Prostate gland (tissue), 2 donors: Measurements from ENCODE around the gene EPB41L1. TPM values are rescaled to one million over a fixed set of nuclear protein-coding genes. Genes with fewer than 3 reads are reported as not detected.
A peak's percentile ranks its signal among the peaks of the same experiment; 100 is the strongest.

ENCODE experiments used
- DNase-seq: peaks from one replicate; pipeline ENCODE4 v3.0.0-alpha.2; 2019; ENCODE audit warnings: low spot score
- H3K27ac ChIP-seq, 2 donors: fragments of 200-600 bp; sonication (generic); 2 replicates each; pipeline ENCODE4 v1.5.1; 2017 to 2019
- H3K27me3 ChIP-seq: fragments of 200-600 bp; sonication (generic); replicated peaks from 2 replicates; pipeline ENCODE4 v1.5.1; 2019; ENCODE audit not compliant: insufficient read depth
- H3K36me3 ChIP-seq, 2 donors: fragments of 200-600 bp; sonication (generic); 1 replicate in 1 of 2; 2 replicates in 1 of 2; pipeline versions ENCODE4 v1.5.1 to v1.8.1; 2017 to 2019
- H3K4me1 ChIP-seq: fragments of 200-600 bp; sonication (generic); replicated peaks from 2 replicates; pipeline ENCODE4 v1.5.1; 2019
- H3K4me3 ChIP-seq, 2 donors: fragments of 200-600 bp; sonication (generic); 2 replicates each; pipeline ENCODE4 v1.5.1; 2017 to 2019
- H3K9me3 ChIP-seq: fragments of 200-600 bp; sonication (generic); 2 replicates; pipeline ENCODE4 v1.5.1; 2017
- POLR2A ChIP-seq: fragments of 450-650 bp; IDR thresholded peaks from one replicate; pipeline ENCODE4 v1.6.1; 2016; ENCODE audit warnings: antibody characterized with exemption, mild to moderate bottlenecking
- POLR2AphosphoS5 ChIP-seq: sonication (generic); formaldehyde crosslinking; IDR thresholded peaks from one replicate; pipeline ENCODE4 v1.6.1; 2017; ENCODE audit warnings: antibody characterized with exemption
- WGBS: methylation state at CpG from one replicate; pipeline ENCODE4 v1.1.5; 2018; 5-methylcytosine and 5-hydroxymethylcytosine counted together
- intact Hi-C: fragments of 100-400 bp; cut with DNase I; formaldehyde crosslinking; loops from one replicate; pipeline ENCODE4 v1.14.2; 2022
- total RNA-seq, 2 donors: library from RNA; depleted of rRNA; stranded (reverse); fragments of >200 nt; gene quantifications; one replicate each; pipeline ENCODE4 v1.1.0, GENCODE V29; 2016
- TF ChIP-seq, protein P1 (sequence below), 4 experiments: fragments of 200-600 bp in 2 of 4; fragments of 450-650 bp in 2 of 4; sonication (generic) in 2 of 4; IDR thresholded peaks; 1 replicate in 3 of 4; 2 replicates in 1 of 4; pipeline ENCODE4 v1.5.1; 2016 to 2019; ENCODE audit warnings: antibody characterized with exemption in 4 of 4, mild to moderate bottlenecking in 2 of 4, moderate library complexity in 2 of 4

EPB41L1 gene
- total RNA-seq, 2 donors from 2014 or later = 27.7 to 91.1 TPM

DNA sequence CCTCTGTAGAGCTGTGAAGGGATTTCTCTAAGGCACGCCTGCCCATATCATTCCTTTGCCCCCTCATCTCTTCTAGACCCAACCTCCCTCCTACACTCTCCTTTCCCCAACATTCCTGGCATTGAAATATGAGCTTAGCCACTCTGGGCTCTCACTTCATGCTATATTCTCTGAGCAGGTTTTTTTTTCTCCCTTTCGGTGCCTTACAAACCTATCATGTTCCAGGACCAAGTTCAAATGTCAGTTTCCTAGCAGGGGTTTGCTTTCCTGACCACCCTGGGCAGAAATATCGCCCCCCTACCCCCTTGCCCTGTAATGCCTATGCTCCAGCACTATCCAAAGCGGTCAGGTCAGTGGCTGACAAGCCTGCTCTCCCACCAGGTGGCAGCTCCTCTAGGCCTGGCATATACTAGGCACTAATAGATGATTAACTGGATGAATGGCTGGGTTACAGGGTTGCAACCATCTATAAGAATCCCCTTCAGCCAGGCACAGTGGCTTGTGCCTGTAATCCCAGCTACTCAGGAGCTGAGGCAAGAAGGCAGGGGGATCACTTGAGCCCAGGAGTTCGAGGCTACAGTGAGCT lies 56.0 kb downstream of the EPB41L1 start:
- Histone ChIP-seq H3K27ac (no peak overlapping the region), H3K27me3 (no peaks in the 10 kb centered on the region), H3K4me3 (no peak overlapping the region), H3K36me3 (no peaks in the 10 kb centered on the region), H3K4me1 (no peaks in the 10 kb centered on the region), H3K9me3 (no peaks in the 10 kb centered on the region)
- 70% methylated on average over 5 of the region's 5 CpGs for WGBS
- DNase-seq = no peak
- intact Hi-C loops = no loop called here
- TF ChIP-seq POLR2AphosphoS5 (no peak), POLR2A (no peak)
- TF ChIP-seq, protein P1, sequence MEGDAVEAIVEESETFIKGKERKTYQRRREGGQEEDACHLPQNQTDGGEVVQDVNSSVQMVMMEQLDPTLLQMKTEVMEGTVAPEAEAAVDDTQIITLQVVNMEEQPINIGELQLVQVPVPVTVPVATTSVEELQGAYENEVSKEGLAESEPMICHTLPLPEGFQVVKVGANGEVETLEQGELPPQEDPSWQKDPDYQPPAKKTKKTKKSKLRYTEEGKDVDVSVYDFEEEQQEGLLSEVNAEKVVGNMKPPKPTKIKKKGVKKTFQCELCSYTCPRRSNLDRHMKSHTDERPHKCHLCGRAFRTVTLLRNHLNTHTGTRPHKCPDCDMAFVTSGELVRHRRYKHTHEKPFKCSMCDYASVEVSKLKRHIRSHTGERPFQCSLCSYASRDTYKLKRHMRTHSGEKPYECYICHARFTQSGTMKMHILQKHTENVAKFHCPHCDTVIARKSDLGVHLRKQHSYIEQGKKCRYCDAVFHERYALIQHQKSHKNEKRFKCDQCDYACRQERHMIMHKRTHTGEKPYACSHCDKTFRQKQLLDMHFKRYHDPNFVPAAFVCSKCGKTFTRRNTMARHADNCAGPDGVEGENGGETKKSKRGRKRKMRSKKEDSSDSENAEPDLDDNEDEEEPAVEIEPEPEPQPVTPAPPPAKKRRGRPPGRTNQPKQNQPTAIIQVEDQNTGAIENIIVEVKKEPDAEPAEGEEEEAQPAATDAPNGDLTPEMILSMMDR (IDR thresholded peaks at IDR 0.05) = no peak

DNA sequence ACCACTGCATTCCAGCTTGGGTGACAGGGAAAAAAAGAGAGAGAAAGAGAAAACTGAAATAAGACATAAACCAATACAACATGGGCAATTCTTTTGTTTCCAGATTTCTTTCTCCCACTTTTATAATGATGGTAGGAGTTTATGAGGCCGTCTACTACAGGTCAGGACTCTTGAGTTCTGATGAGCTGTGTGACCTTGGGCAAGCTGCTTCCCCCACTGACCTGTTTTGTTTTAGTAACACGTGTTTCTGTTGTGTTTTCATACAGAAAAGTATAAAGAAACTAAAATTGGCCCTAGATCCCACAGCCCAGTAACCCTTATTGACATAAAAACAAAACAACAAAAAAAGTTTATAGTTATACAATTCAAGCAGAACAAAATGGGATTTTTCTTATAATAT lies 58.8 kb downstream of the EPB41L1 start:
- Histone ChIP-seq H3K4me1 (no peaks in the 10 kb centered on the region), H3K27me3 (no peaks in the 10 kb centered on the region), H3K27ac (no peak overlapping the region), H3K4me3 (no peak overlapping the region), H3K9me3 (no peaks in the 10 kb centered on the region), H3K36me3 (no peaks in the 10 kb centered on the region)
- no peak for DNase-seq
- 68% methylated on average over 2 of the region's 2 CpGs for WGBS
- intact Hi-C loops = no loop called here
- TF ChIP-seq POLR2AphosphoS5 = no peak
- TF ChIP-seq, protein P1 (IDR thresholded peaks at IDR 0.05) = no peak
- no peak for TF ChIP-seq POLR2A

DNA sequence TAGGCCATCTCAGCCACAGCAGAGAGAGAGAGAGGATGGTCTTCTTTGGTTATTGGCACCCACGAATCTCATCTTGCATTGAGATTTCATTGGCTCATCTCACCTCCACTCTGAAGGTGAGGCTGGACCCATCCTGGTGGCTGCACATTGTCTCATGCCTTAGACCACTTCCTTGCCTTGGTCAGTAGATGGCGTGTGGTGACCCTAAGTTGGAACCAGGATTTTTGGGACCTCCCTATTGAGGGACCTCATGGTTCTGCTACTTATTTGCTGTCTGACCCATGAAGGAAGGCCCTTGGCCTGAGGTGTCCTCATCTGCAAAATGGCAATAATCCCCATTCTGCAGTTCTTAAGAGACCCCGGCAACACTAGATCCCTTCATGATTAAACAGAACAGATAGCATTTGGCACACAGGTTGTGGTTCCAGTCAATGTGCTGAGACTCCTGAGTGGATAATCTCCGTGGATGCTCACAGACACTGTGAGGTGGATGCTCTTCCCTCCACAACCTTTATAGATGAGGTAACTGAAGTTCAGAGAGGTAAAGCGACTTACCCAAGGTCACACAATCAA lies 60.2 kb downstream of the EPB41L1 start:
- Histone ChIP-seq H3K36me3 (no peaks in the 10 kb centered on the region), H3K4me1 (no peaks in the 10 kb centered on the region), H3K27ac (no peak overlapping the region), H3K27me3 (no peaks in the 10 kb centered on the region), H3K9me3 (no peaks in the 10 kb centered on the region), H3K4me3 (no peak overlapping the region)
- no peak for DNase-seq
- intact Hi-C loops = no loop called here
- TF ChIP-seq POLR2A (no peak), POLR2AphosphoS5 (no peak)
- TF ChIP-seq, protein P1 (IDR thresholded peaks at IDR 0.05) = peak in 2 of 4 experiments; percentile 22 to 39
- WGBS = 63% methylated on average over 5 of the region's 5 CpGs

DNA sequence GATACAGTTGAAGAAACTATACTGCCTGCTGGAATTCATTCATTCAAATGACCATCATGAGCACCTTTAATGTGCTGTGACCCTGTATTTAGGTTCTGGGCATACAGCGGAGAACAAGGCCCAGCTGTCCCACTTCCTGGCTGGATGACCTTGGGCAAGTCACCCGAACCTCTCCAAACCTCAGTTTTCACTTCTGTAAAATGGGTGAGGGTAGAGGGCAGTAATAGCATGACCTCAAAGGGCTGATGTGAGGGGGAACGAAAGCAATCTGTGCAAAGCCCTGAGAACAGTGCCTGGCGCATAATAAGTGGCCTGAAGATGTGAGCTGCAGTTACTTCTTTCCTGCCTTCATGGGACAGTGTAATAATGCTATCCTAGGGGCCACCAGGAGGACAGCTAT lies 61.2 kb downstream of the EPB41L1 start:
- Histone ChIP-seq H3K36me3 (no peaks in the 10 kb centered on the region), H3K9me3 (no peaks in the 10 kb centered on the region), H3K27me3 (no peaks in the 10 kb centered on the region), H3K4me1 (no peaks in the 10 kb centered on the region), H3K4me3 (no peak overlapping the region), H3K27ac (no peak overlapping the region)
- WGBS = 96% methylated on average over 4 of the region's 4 CpGs
- TF ChIP-seq, protein P1 (IDR thresholded peaks at IDR 0.05) = no peak
- no peak for TF ChIP-seq POLR2AphosphoS5
- TF ChIP-seq POLR2A = no peak
- DNase-seq = no peak
- intact Hi-C loops = no loop called here

DNA sequence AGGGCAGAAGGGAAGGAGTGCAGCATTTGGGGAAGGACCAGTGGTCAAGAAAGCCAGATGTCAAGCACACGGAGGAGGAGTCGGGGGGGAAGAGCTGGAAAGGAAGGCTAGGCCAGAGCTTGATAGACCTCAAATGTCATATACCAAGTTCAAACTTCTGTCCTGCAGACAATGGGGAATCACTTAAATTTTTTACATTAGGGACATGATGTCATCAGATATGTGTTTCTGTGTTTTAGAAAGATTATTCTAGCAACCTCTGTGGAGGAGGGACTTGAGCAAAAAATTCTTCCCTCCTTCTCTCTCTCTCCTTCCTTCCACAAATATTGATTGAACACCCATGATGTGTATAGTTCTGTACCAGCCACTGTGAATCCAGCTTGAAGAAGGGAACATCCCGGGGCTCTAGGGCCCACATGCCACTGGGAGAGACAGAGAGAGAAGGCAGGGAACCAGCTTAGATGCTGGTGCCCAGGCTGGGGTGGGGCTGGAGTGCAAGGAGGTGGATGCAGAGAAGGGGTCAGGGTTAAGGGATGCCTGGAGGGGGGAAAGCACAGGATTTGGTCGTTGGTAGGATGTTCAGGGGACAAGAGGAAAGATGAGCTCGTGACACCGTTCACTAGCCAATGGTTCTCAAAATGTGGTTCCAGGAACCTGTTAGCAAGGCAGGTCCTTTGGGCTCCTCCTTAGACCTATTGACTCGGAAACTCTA lies 61.9 kb downstream of the EPB41L1 start:
- no peak overlapping the region for H3K4me3 ChIP-seq
- intact Hi-C loops = no loop called here
- 71% methylated on average over 7 of the region's 7 CpGs for WGBS
- H3K27me3 ChIP-seq = no peaks in the 10 kb centered on the region
- no peak for DNase-seq
- no peaks in the 10 kb centered on the region for H3K4me1 ChIP-seq
- H3K36me3 ChIP-seq = no peaks in the 10 kb centered on the region
- TF ChIP-seq POLR2AphosphoS5 (no peak), POLR2A (no peak)
- TF ChIP-seq, protein P1 (IDR thresholded peaks at IDR 0.05) = no peak
- no peak overlapping the region for H3K27ac ChIP-seq
- H3K9me3 ChIP-seq = no peaks in the 10 kb centered on the region
